Muscle of leg (tissue), 11 donors: ENCODE results near the gene LIN9. TPM values are rescaled to one million over a fixed set of nuclear protein-coding genes. Genes with fewer than 3 reads are reported as not detected.

ENCODE experiments used
- DNase-seq: peaks from one replicate; pipeline ENCODE4 v3.0.0; 2013
- H3K27ac ChIP-seq: one replicate; pipeline ENCODE4 v1.5.1; 2013; ENCODE audit warnings: mild to moderate bottlenecking, low read length, control low read depth
- H3K27me3 ChIP-seq: one replicate; pipeline ENCODE4 v1.6.1; 2013; ENCODE audit warnings: low read length; ENCODE audit not compliant: control insufficient read depth, insufficient read depth
- H3K36me3 ChIP-seq: one replicate; pipeline ENCODE4 v1.6.1; 2013; ENCODE audit warnings: low read length; ENCODE audit not compliant: control insufficient read depth, insufficient read depth
- H3K4me1 ChIP-seq: one replicate; pipeline ENCODE4 v1.6.1; 2013; ENCODE audit warnings: low read length; ENCODE audit not compliant: control insufficient read depth, insufficient read depth
- H3K4me3 ChIP-seq: one replicate; pipeline ENCODE4 v1.5.1; 2013; ENCODE audit warnings: low read length, control low read depth
- H3K9me3 ChIP-seq: replicated peaks from 2 replicates; pipeline ENCODE4 v1.6.1; 2013; ENCODE audit warnings: low read depth, low read length; ENCODE audit not compliant: control insufficient read depth
- WGBS: methylation state at CpG from one replicate; pipeline ENCODE4 v1.1.5; 2013; ENCODE audit warnings: missing lambda C conversion rate; ENCODE audit not compliant: insufficient coverage; 5-methylcytosine and 5-hydroxymethylcytosine counted together
- polyA plus RNA-seq, 8 donors: library from polyadenylated mRNA; unstranded; fragments of 120-200 nt; gene quantifications; one replicate each; pipeline versions ENCODE4 v1.2.1 to v1.2.3, GENCODE V29; 2013; ENCODE audit warnings: inconsistent platforms in 1 of 8, low replicate concordance in 1 of 8; ENCODE audit not compliant: insufficient read length in 8 of 8, insufficient read depth in 1 of 8
- total RNA-seq: library from RNA; stranded (reverse); fragments of 120-200 nt; gene quantifications from one replicate; pipeline ENCODE4 v1.2.4, GENCODE V29; 2013

LIN9 gene
- total and polyA plus RNA-seq, 9 donors = 6.2 to 8.2 (median 6.6) TPM

GRCh38 chr1:226186124-226187018 lies 122.6 kb downstream of the LIN9 start, which contains the start of gene ACBD3:
Gene ACBD3 (minus strand): TSS chr1:226186741. CDS start chr1:226186675, 66 bp downstream.
- peaks cover 13% of the 10 kb centered on the region for H3K4me1 ChIP-seq
- H3K9me3 ChIP-seq = no peaks in the 10 kb centered on the region
- no peaks in the 10 kb centered on the region for H3K36me3 ChIP-seq
- H3K27ac ChIP-seq = peak within 1 kb of the TSS; percentile 93
- no peaks in the 10 kb centered on the region for H3K27me3 ChIP-seq
- DNase-seq = peak; percentile 97
- peak within 1 kb of the TSS; percentile 93 for H3K4me3 ChIP-seq
- 0% methylated on average over 67 of the region's 75 CpGs for WGBS

- WGBS = 24% methylated on average over 3 of the region's 14 CpGs
- Histone ChIP-seq H3K36me3 (no peaks in the 10 kb centered on the region), H3K9me3 (no peaks in the 10 kb centered on the region), H3K27me3 (no peaks in the 10 kb centered on the region), H3K4me1 (peaks cover 13% of the 10 kb centered on the region), H3K4me3 (peak overlapping the region; percentile 93), H3K27ac (peak overlapping the region; percentile 90)
- DNase-seq = peak; percentile 35
Observed at GRCh38 chr1:226185141-226186036, 123.6 kb downstream of the LIN9 start.

GRCh38 chr1:226181996-226182714 lies 126.8 kb downstream of the LIN9 start:
- no peak overlapping the region for H3K4me3 ChIP-seq
- peak overlapping the region; percentile 25 for H3K27ac ChIP-seq
- peak; percentile 61 for DNase-seq
- H3K4me1 ChIP-seq = peaks cover 13% of the 10 kb centered on the region
- H3K27me3 ChIP-seq = no peaks in the 10 kb centered on the region
- H3K36me3 ChIP-seq = peaks cover 7% of the 10 kb centered on the region
- no peaks in the 10 kb centered on the region for H3K9me3 ChIP-seq
- WGBS = 76% methylated on average over 4 of the region's 14 CpGs

Other genes starting within 250 kb of the LIN9 start
- 351 TPM for gene H3-3A, start 246.4 kb downstream of the LIN9 start, total RNA-seq
- gene H3-3A, start 246.4 kb downstream of the LIN9 start, polyA plus RNA-seq = 100 to 1,000 TPM; 603 to 754 (median 665) TPM
- gene ACBD3, start 122.4 kb downstream of the LIN9 start, total RNA-seq = 32.8 TPM
- 10 to 100 TPM; 33.7 to 66.6 (median 58.8) TPM for gene ACBD3, start 122.4 kb downstream of the LIN9 start, polyA plus RNA-seq
- gene MIXL1, start 85.5 kb downstream of the LIN9 start, total RNA-seq = 0.27 TPM
- gene MIXL1, start 85.5 kb downstream of the LIN9 start, polyA plus RNA-seq = under 1 TPM; 0.36 to 0.98 (median 0.79) TPM
- gene PARP1, start 98.9 kb upstream of the LIN9 start, total RNA-seq = 64.9 TPM
- gene PARP1, start 98.9 kb upstream of the LIN9 start, polyA plus RNA-seq = 100 to 1,000 TPM in 5 of 8 donors, 10 to 100 TPM in 3; 83.9 to 116 (median 103) TPM
- gene STUM, start 239.6 kb upstream of the LIN9 start, total RNA-seq = 4.7 TPM
- gene STUM, start 239.6 kb upstream of the LIN9 start, polyA plus RNA-seq = 10 to 100 TPM in 3 of 8 donors, 1 to 10 TPM in 5; 6.1 to 14.6 (median 9.3) TPM